ENCODE measurements around the gene MCRS1.

- TF ChIP-seq CTCF (IDR thresholded peaks at IDR 0.05) (no peak), POLR2A (IDR thresholded peaks at IDR 0.05) (no peak)
Observed at GRCh38 chr12:49537231-49537751, 30.7 kb downstream of the MCRS1 start.
